ENCODE results near the gene F8A3.

F8A3 gene

GRCh38 chrX:155417769-155418168 lies 40.7 kb downstream of the F8A3 start:
- no peak for DNase-seq (ENCODE audit: low read depth)
- TF ChIP-seq CTCF (conservative IDR thresholded peaks at IDR 0.05; ENCODE audit: low read length), result no peak
- H3K4me3 ChIP-seq (ENCODE audit: low read length), result no peak overlapping the region

All from AG10803 (cell line).